SU-DHL-6 (cell line): ENCODE results near the gene SST.

Experiments
- H2AFZ ChIP-seq: fragments of 200-600 bp; sonication (generic); 2 replicates; pipeline ENCODE4 v1.6.1; 2014; ENCODE audit warnings: low read depth, mild to moderate bottlenecking, moderate library complexity, mixed read lengths, antibody characterized with exemption, low read length; ENCODE audit not compliant: severe bottlenecking
- H3F3A ChIP-seq: fragments of 200-600 bp; shearing (Covaris generic); 2 replicates; pipeline ENCODE4 v1.6.0; 2016; ENCODE audit warnings: antibody characterized with exemption, mild to moderate bottlenecking; ENCODE audit not compliant: insufficient read depth
- H3K27ac ChIP-seq: fragments of 200-600 bp; sonication (generic); 2 replicates; pipeline ENCODE4 v1.5.1; 2016; ENCODE audit warnings: low read depth, mild to moderate bottlenecking, low read length, moderate library complexity, mixed read lengths
- H3K27me3 ChIP-seq: fragments of 200-600 bp; sonication (generic), shearing (Covaris generic); 2 replicates; pipeline ENCODE4 v1.6.0; 2014; ENCODE audit warnings: mild to moderate bottlenecking, low read length
- H3K36me3 ChIP-seq: fragments of 200-600 bp; sonication (generic); 2 replicates; pipeline ENCODE4 v1.6.1; 2014; ENCODE audit warnings: mild to moderate bottlenecking, low read length, mixed read lengths
- H3K4me2 ChIP-seq: fragments of 300-600, 200-600 bp; shearing (Covaris generic), sonication (generic); 2 replicates; pipeline ENCODE4 v1.6.0; 2014; ENCODE audit warnings: low read length, low read depth, mild to moderate bottlenecking; ENCODE audit not compliant: poor library complexity, severe bottlenecking
- H3K4me3 ChIP-seq: fragments of 200-600 bp; sonication (generic); 2 replicates; pipeline ENCODE4 v1.5.1; 2014; ENCODE audit warnings: antibody characterized with exemption, low read length, mild to moderate bottlenecking, mixed read lengths; ENCODE audit not compliant: insufficient read depth, poor library complexity, severe bottlenecking
- H3K79me2 ChIP-seq: fragments of 200-600 bp; sonication (generic); 2 replicates; pipeline ENCODE4 v1.6.1; 2014; ENCODE audit warnings: mild to moderate bottlenecking, low read length, moderate library complexity; ENCODE audit not compliant: insufficient read depth
- H3K9ac ChIP-seq: fragments of 200-600 bp; sonication (generic); 2 replicates; pipeline ENCODE4 v1.7.0; 2014; ENCODE audit warnings: mild to moderate bottlenecking, low read length
- H3K9me2 ChIP-seq: fragments of 200-600 bp; sonication (generic); replicated peaks from 2 replicates; pipeline ENCODE4 v1.6.1; 2014; ENCODE audit warnings: low read length; ENCODE audit not compliant: insufficient read depth
- H3K9me3 ChIP-seq: fragments of 200-600 bp; sonication (generic); 2 replicates; pipeline ENCODE4 v1.6.1; 2014; ENCODE audit warnings: low read length, mixed read lengths; ENCODE audit not compliant: insufficient read depth
- H4K20me1 ChIP-seq: fragments of 200-600 bp; sonication (generic); 2 replicates; pipeline ENCODE4 v1.6.1; 2014; ENCODE audit warnings: low read depth, mild to moderate bottlenecking, antibody characterized with exemption, low read length, moderate library complexity, mixed read lengths
- CTCF ChIP-seq: fragments of 200-600 bp; sonication (generic); IDR thresholded peaks from one replicate; pipeline ENCODE4 v1.5.1; 2017; ENCODE audit warnings: antibody characterized with exemption, mild to moderate bottlenecking, low read length, moderate library complexity; ENCODE audit not compliant: insufficient read depth, poor library complexity, severe bottlenecking
- EZH2phosphoT487 ChIP-seq: fragments of 200-600 bp; sonication (generic), shearing (Covaris generic); conservative IDR thresholded peaks from 2 replicates; pipeline ENCODE4 v1.6.1; 2018; ENCODE audit warnings: mild to moderate bottlenecking, antibody characterized with exemption, low read length, moderate library complexity, mixed read lengths

SST gene

GRCh38 chr3:187717572-187717971 lies 47.4 kb upstream of the SST start:
- TF ChIP-seq CTCF, result no peak
- no peak for TF ChIP-seq EZH2phosphoT487
- H3F3A ChIP-seq, result peaks cover 54% of the 10 kb centered on the region

GRCh38 chr3:187714404-187714979 lies 44.3 kb upstream of the SST start:
- Histone ChIP-seq H3K27me3 (no peaks in the 10 kb centered on the region), H3K79me2 (no peaks in the 10 kb centered on the region), H3K36me3 (no peaks in the 10 kb centered on the region), H3K9me3 (no peaks in the 10 kb centered on the region), H4K20me1 (no peaks in the 10 kb centered on the region), H2AFZ (no peak overlapping the region), H3K27ac (no peak overlapping the region), H3K4me3 (no peak overlapping the region), H3K4me2 (no peak overlapping the region), H3F3A (peaks cover 23% of the 10 kb centered on the region), H3K9me2 (no peaks in the 10 kb centered on the region), H3K9ac (no peak overlapping the region)
- TF ChIP-seq EZH2phosphoT487, result no peak
- peak; percentile 77 for TF ChIP-seq CTCF

More at GRCh38 chr3:187717572-187717971, 47.4 kb upstream of the SST start:
- Histone ChIP-seq H3K9ac (no peak overlapping the region), H3K27me3 (no peaks in the 10 kb centered on the region), H3K4me3 (no peak overlapping the region), H4K20me1 (peaks cover 9% of the 10 kb centered on the region), H3K9me3 (no peaks in the 10 kb centered on the region), H2AFZ (no peak overlapping the region), H3K4me2 (no peak overlapping the region), H3K27ac (no peak overlapping the region), H3K79me2 (no peaks in the 10 kb centered on the region), H3K36me3 (peaks cover 16% of the 10 kb centered on the region), H3K9me2 (no peaks in the 10 kb centered on the region)

- no peak overlapping the region for H2AFZ ChIP-seq
- no peaks in the 10 kb centered on the region for H3K9me3 ChIP-seq
- no peaks in the 10 kb centered on the region for H4K20me1 ChIP-seq
- H3K27me3 ChIP-seq, result no peaks in the 10 kb centered on the region
- no peaks in the 10 kb centered on the region for H3K36me3 ChIP-seq
- H3K27ac ChIP-seq, result no peak overlapping the region
- H3F3A ChIP-seq, result peaks cover 13% of the 10 kb centered on the region; the same call in 1 of the 2 replicates
- H3K79me2 ChIP-seq, result no peaks in the 10 kb centered on the region
- TF ChIP-seq EZH2phosphoT487, result no peak
- no peak overlapping the region for H3K9ac ChIP-seq
- H3K4me3 ChIP-seq, result no peak overlapping the region
- H3K9me2 ChIP-seq, result no peaks in the 10 kb centered on the region
- H3K4me2 ChIP-seq, result no peak overlapping the region
These were observed 43.3 kb upstream of the SST start for GRCh38 chr3:187713504-187713903.

- Histone ChIP-seq H3K27me3 (no peaks in the 10 kb centered on the region), H3K79me2 (no peaks in the 10 kb centered on the region), H4K20me1 (no peaks in the 10 kb centered on the region), H3K9ac (no peak overlapping the region), H3K9me3 (no peaks in the 10 kb centered on the region), H3K4me3 (no peak overlapping the region), H3K36me3 (no peaks in the 10 kb centered on the region), H3K27ac (no peak overlapping the region), H3K4me2 (no peak overlapping the region), H3K9me2 (no peaks in the 10 kb centered on the region), H3F3A (no peaks in the 10 kb centered on the region), H2AFZ (no peak overlapping the region)
- TF ChIP-seq EZH2phosphoT487, result no peak
- no peak for TF ChIP-seq CTCF
These were observed 39.0 kb upstream of the SST start for GRCh38 chr3:187709155-187709554.
